ENCODE results near the gene GCNT2.
"Not testable (repeated sequence)": the region's sequence is repeated elsewhere in the genome, so short reads cannot be mapped to it uniquely, and the experiment has no call there.

Gene GCNT2

GRCh38 chr6:10580570-10580969 lies 59.4 kb downstream of the GCNT2 start:
- no peak for DNase-seq (ENCODE audit: low spot score)

- not testable (repeated sequence) for DNase-seq (ENCODE audit: low spot score)
These were observed 60.3 kb downstream of the GCNT2 start for GRCh38 chr6:10581402-10581801.

- no peak for DNase-seq (ENCODE audit: low spot score)
These were observed 61.8 kb downstream of the GCNT2 start for GRCh38 chr6:10582774-10583508.

- DNase-seq (ENCODE audit: low spot score), result no peak
These were observed 62.4 kb downstream of the GCNT2 start for GRCh38 chr6:10583509-10583901.

DNA sequence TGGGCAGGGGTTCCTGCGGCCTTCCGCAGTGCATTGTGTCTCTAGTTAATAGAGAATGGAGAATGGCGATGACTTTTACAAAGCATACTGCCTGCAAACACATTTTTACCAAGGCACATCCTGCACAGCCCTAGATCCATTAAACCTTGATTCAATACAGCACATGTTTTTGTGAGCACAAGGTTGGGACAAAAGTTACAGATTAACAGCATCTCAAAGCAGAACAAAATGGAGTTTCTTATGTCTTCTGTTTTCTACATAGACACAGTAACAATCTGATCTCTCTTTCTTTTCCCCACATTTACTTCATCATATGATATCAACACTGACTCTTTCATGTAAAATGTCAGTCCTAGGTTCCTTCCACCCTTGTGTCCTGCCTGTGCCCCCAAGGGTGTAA lies 63.5 kb downstream of the GCNT2 start:
- no peak for DNase-seq (ENCODE audit: low spot score)

GRCh38 chr6:10585209-10585845 lies 64.2 kb downstream of the GCNT2 start:
- no peak for DNase-seq (ENCODE audit: low spot score)

DNA sequence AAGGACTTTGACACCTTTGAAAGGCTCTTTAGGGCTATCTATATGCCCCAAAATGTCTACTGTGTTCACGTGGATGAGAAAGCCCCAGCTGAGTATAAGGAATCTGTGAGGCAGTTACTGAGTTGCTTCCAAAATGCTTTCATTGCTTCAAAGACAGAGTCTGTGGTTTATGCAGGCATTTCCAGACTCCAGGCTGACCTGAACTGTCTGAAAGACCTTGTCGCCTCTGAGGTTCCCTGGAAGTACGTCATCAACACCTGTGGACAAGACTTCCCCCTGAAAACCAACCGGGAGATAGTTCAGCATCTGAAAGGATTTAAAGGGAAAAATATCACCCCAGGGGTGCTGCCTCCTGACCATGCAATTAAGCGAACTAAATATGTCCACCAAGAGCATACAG lies 65.2 kb downstream of the GCNT2 start:
- DNase-seq (ENCODE audit: low spot score), result no peak

- DNase-seq (ENCODE audit: low spot score), result no peak
These were observed 66.7 kb downstream of the GCNT2 start for GRCh38 chr6:10587656-10588406.

- DNase-seq (ENCODE audit: low spot score), result no peak
These were observed 67.6 kb downstream of the GCNT2 start for GRCh38 chr6:10588562-10589428.

DNA sequence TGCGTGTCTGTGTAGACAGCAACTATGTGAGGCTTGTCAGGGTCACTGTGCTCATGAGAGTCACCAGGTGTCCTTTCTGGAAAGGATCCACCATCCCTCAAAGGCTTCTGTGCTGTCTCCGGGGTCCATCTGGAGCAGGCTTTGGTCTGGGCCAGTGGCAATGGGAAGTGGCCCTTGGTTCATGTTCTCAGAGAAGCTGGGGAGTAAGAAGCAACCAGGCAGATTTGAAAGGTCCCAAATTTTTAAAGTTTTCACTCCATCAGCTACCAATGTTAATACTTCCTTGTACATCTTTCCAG lies 68.2 kb downstream of the GCNT2 start:
- DNase-seq (ENCODE audit: low spot score), result no peak

DNA sequence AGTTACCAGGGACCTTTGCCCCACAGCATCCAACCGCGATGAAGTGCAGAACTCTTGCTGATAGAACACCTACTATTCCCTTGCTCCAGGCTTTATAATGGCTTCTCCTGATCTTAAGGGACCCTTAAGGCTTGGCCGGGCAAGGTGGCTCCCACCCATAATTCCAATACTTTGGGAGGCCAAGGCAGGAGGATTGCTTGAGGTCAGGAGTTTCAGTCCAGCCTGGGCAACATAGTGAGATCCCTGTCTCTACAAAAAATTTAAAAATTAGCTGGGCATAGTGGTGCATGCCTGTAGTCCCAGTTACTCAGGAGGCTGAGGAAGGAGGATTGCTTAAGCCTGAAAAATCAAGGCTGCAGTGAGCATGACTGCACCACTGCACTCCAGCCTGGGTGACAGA lies 68.8 kb downstream of the GCNT2 start:
- DNase-seq (ENCODE audit: low spot score), result no peak

DNA sequence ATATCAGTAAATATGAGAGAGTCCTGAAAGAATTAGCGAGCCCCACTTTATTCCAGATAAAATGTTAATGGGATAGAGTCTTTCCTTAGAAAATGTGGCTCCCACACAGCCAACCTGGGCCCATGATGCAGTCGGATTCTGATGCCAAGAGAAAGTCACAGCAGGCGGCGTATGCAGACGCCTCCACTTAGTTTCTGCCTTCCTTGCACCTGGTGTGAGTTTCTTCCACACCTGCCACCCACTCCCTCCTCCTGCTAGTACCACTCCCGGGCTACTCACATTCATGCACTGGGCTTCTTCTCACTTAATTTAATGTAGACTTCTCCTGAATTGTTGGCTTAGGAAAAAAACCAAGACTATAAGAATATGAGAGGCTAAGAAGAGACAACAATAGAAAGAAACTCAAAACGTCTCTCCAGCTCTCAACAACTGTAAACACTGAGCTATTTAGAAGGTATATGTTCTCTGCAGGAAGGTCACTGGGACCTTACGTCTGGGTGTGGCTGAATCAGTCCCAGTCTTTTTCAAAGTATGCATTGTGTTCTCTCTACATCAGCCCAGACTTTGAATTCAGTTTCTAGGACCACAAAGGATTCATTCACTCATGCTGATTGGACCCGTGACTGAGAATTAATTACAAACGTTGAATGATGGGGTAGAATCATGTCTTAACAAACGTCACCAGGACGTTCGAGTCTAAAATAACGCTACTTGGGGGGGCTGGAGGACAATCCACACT lies 70.4 kb downstream of the GCNT2 start:
- no peak for DNase-seq (ENCODE audit: low spot score)

DNA sequence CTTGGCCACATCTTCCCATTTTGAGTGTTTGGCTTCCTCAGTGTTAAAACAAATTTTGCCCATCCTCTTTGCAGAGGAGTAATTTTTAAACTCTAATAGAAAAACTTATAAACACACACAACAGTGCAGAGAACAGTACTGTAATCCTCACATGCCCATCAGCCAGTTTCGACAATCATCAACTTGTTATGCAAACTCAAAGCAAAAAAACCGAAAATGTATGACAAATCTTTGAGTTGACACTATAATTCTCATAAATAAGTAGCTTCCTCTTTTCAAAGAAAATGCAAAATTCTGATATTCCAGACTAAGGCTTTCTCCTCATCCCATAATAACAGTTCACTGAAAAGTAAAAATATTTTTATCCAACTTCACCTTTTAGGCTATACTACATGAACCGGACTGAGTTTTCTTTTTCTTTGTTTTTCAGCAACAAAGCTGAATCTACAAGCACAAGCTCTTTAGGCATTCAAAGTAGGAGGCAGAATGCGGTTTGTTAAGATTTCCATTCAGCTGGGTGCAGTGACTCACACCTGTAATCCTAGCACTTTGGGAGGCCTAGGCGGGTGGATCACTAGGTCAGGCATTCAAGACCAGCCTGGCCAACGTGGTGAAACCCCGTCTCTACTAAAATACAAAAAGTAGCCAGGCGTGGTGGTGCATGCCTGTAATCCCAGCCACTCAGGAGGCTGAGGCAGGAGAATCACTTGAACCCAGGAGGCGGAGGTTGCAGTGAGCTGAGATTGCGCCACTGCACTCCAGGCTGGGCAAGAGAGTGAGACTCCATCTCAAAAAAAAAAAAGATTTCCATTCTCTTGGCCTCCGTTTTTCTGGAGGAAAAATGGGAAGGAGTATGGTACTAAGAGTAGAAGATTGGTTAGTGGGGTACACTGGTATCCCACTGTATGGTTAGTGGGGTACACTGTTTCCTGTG lies 74.8 kb downstream of the GCNT2 start:
- no peak for DNase-seq (ENCODE audit: low spot score)

- no peak for DNase-seq (ENCODE audit: low spot score)
These were observed 76.4 kb downstream of the GCNT2 start for GRCh38 chr6:10597499-10598001.

- no peak for DNase-seq (ENCODE audit: low spot score)
These were observed 77.2 kb downstream of the GCNT2 start for GRCh38 chr6:10598084-10598960.

- no peak for DNase-seq (ENCODE audit: low spot score)
These were observed 77.9 kb downstream of the GCNT2 start for GRCh38 chr6:10599046-10599445.

DNA sequence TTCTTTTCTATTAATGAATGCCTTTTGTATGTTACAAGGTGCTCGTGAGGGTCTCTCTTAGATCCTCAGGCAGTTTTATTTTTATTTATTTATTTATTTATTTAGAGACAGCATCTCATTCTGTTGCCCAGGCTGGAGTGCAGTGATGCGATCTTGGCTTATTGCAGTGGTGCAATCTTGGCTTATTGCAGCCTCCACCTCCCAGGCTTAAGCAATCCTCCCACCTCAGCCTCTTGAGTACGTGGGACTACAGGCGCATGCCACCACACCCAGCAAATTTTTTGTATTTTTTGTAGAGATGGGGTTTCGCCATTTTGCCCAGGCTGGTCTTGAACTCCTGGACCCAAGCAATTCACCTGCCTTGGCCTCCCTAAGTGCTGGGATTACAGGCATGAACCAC lies 79.5 kb downstream of the GCNT2 start:
- DNase-seq (ENCODE audit: low spot score), result not testable (repeated sequence)

GRCh38 chr6:10603219-10603618 lies 82.1 kb downstream of the GCNT2 start:
- DNase-seq (ENCODE audit: low spot score), result no peak

- no peak for DNase-seq (ENCODE audit: low spot score)
These were observed 87.9 kb downstream of the GCNT2 start for GRCh38 chr6:10609038-10609437.

Measured in hepatic stellate cell (primary cell).